ENCODE measurements around the gene MALT1.

GRCh38 chr18:58712930-58713329 is 41.7 kb downstream of the MALT1 start:
- TF ChIP-seq EZH2phosphoT487 (IDR thresholded peaks at IDR 0.05; ENCODE audit: low read length) (no peak), CTCF (IDR thresholded peaks at IDR 0.05; ENCODE audit: low read length) (no peak), EZH2 (optimal IDR thresholded peaks at IDR 0.05; ENCODE audit: low read depth, low read length) (no peak)
